ENCODE measurements around the gene TNFRSF6B.

GRCh38 chr20:63660622-63661021 lies 35.8 kb upstream of the TNFRSF6B start:
- TF ChIP-seq NFIC (IDR thresholded peaks at IDR 0.05; ENCODE audit: borderline replicate concordance): no peak
- no peak for TF ChIP-seq IRF3 (IDR thresholded peaks at IDR 0.05; ENCODE audit: low read depth, low read length)
- no peak for TF ChIP-seq CHD2 (IDR thresholded peaks at IDR 0.05; ENCODE audit: low read length, partially characterized antibody)
- TF ChIP-seq CTCF (IDR thresholded peaks at IDR 0.05): no peak

Data from SK-N-SH (cell line).